ENCODE measurements around the gene CLEC11A. TPM values are rescaled to one million over a fixed set of nuclear protein-coding genes. Genes with fewer than 3 reads are reported as not detected.
A peak's percentile ranks its signal among the peaks of the same experiment; 100 is the strongest.
"Not testable (repeated sequence)": the region's sequence is repeated elsewhere in the genome, so short reads cannot be mapped to it uniquely, and the experiment has no call there.

Gene CLEC11A
- total and polyA plus RNA-seq, 9 of the 15 experiments (the other 6 are each of a cell fraction or from before 2014, with no cell fraction given) = 0.39 to 43.9 (median 3.4) TPM

GRCh38 chr19:50756244-50756643 lies 33.1 kb downstream of the CLEC11A start:
- intact Hi-C loops (cut with micrococcal nuclease); H2AFZ ChIP-seq (ENCODE audit: low read depth, low read length); CTCF ChIA-PET (ENCODE audit: low intra/inter-chr PET ratio); H3K4me3 ChIP-seq; H3K79me2 ChIP-seq (ENCODE audit: control insufficient read depth, insufficient read depth, low read length); H3K36me3 ChIP-seq (ENCODE audit: control insufficient read depth, insufficient read depth, low read length); H3K4me2 ChIP-seq (ENCODE audit: insufficient read depth, low read length); BruUV-seq (replicated peaks); H3K27me3 ChIP-seq (ENCODE audit: control insufficient read depth in 2 of 2, insufficient read depth in 2 of 2, low read length in 2 of 2); H4K20me1 ChIP-seq (replicated peaks; ENCODE audit: control insufficient read depth, insufficient read depth, low read length); ATAC-seq; H3K9ac ChIP-seq (ENCODE audit: insufficient read depth in 1 of 2, low read depth in 2 of 2, low read length in 2 of 2); H3K9me1 ChIP-seq (ENCODE audit: control insufficient read depth, insufficient read depth, low read length); H3K27ac ChIP-seq (ENCODE audit: extremely low read depth, low read depth, low read length); H3K9me3 ChIP-seq (replicated peaks; ENCODE audit: control insufficient read depth, insufficient read depth, low read depth, low read length); DNase-seq (ENCODE audit: extremely low read depth in 1 of 4, low spot score in 3 of 4); in situ Hi-C loops (cut with MboI); H3K4me1 ChIP-seq (replicated peaks in 1 of 2; ENCODE audit: control insufficient read depth in 2 of 2, insufficient read depth in 2 of 2, low read length in 2 of 2): not testable (repeated sequence)
- TF ChIP-seq KDM1A (IDR thresholded peaks at IDR 0.05) = peak in 1 of 2 experiments; percentile 26; a peak in 1 of 4 replicates
- peak; percentile 55 for TF ChIP-seq RBM25 (IDR thresholded peaks at IDR 0.05; ENCODE audit: low read depth, low read length, severe bottlenecking)
- TF ChIP-seq BCOR (IDR thresholded peaks at IDR 0.05) = peak; percentile 70
- POLR2A ChIA-PET = interaction anchor here (0.5 kb wide), 1 partner anchor 47 kb away, joined by 3 read pairs; no protein-coding TSS in a partner anchor
- WGBS (ENCODE audit: insufficient coverage, low coverage, missing lambda C conversion rate) = 49% methylated on average over 6 of the region's 8 CpGs
- FAIRE-seq = peak; percentile 73

DNA sequence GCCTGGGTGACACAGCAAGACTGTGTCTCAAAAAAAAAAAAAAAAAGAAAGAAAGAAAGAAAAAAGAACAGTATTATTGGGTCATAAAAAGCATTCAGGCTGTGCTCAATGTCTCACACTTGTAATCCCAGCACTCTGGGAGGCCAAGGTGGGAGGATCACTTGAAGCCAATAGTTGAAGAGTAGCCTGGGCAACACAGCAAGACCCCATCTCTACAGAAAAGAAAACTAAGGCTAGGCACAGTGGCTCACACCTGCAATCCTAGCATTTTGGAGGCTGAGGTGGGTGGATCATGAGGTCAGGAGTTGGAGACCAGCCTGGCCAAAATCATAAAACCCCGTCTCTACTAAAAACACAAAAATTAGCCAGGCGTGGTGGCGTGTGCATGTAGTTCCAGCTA lies 34.5 kb downstream of the CLEC11A start:
- POLR2A ChIA-PET; BruUV-seq (replicated peaks); H2AFZ ChIP-seq (ENCODE audit: low read depth, low read length); H3K36me3 ChIP-seq (ENCODE audit: control insufficient read depth, insufficient read depth, low read length); DNase-seq (ENCODE audit: extremely low read depth in 1 of 4, low spot score in 3 of 4); H3K9me3 ChIP-seq (replicated peaks; ENCODE audit: control insufficient read depth, insufficient read depth, low read depth, low read length); intact Hi-C loops (cut with micrococcal nuclease); H4K20me1 ChIP-seq (replicated peaks; ENCODE audit: control insufficient read depth, insufficient read depth, low read length); H3K9ac ChIP-seq (ENCODE audit: insufficient read depth in 1 of 2, low read depth in 2 of 2, low read length in 2 of 2); H3K9me1 ChIP-seq (ENCODE audit: control insufficient read depth, insufficient read depth, low read length); H3K79me2 ChIP-seq (ENCODE audit: control insufficient read depth, insufficient read depth, low read length); H3K27ac ChIP-seq (ENCODE audit: extremely low read depth, low read depth, low read length); in situ Hi-C loops (cut with MboI); H3K4me2 ChIP-seq (ENCODE audit: insufficient read depth, low read length); H3K4me1 ChIP-seq (replicated peaks in 1 of 2; ENCODE audit: control insufficient read depth in 2 of 2, insufficient read depth in 2 of 2, low read length in 2 of 2); H3K4me3 ChIP-seq; ATAC-seq; FAIRE-seq; CTCF ChIA-PET (ENCODE audit: low intra/inter-chr PET ratio); H3K27me3 ChIP-seq (ENCODE audit: control insufficient read depth in 2 of 2, insufficient read depth in 2 of 2, low read length in 2 of 2): not testable (repeated sequence)
- TF ChIP-seq RBM25 (IDR thresholded peaks at IDR 0.05; ENCODE audit: low read depth, low read length, severe bottlenecking) (peak; percentile 5), ZNF121 (CRISPR knock-in tag; conservative IDR thresholded peaks at IDR 0.05) (peak; percentile 69; the same call in 1 of the 2 replicates), BCOR (IDR thresholded peaks at IDR 0.05) (peak; percentile 53; the same call in 1 of the 2 replicates)
- WGBS (ENCODE audit: insufficient coverage, low coverage, missing lambda C conversion rate) = 88% methylated on average over 3 of the region's 3 CpGs
